ENCODE measurements around the gene IGLON5.

Gene IGLON5

GRCh38 chr19:51311351-51312257, at the start of gene IGLON5:
Gene IGLON5 (plus strand): TSS chr19:51311644. CDS start chr19:51311848, 204 bp downstream.
- FAIRE-seq = no peak

DNA sequence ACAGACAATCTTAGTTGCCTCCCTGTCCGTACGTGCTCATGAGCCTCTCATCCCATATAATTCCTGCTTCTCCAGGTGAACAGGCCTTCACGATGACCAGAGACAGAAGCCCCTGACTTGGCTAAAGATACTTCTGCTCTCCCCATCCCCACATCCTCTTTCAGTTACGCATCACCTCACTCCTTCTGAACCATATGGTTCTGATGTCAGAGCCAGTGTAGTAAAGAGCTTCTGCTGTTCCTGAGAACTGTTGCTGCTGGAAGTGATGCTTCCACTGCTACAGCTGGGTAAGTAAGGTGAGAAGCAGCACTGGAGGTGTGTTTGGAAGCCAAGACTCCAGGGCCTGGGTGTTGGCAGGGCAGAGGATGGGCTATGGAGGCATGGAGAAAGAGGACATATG, 47.6 kb upstream of the IGLON5 start:
- FAIRE-seq = no peak

DNA sequence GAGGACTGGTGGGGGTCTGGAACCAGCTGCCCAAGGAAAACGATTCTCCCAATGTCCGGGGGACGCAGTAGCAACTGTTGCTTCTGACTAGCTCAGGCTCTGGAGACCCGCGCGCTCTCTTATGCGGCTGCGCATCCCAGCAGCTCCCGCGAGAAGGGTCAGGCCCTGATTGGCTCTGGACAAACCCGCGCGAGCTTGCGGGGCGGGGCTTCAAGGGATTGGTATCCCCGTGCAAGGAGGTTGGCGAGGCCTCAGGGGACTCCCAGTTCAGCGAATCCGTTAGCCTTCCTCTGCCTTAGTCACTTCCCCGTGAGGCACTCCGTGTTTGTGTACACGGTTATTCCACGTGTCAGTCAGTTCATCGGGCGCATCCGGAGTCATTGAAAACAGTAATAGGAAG, 40.4 kb upstream of the IGLON5 start:
- no peak for FAIRE-seq

GRCh38 chr19:51272183-51272810, 39.1 kb upstream of the IGLON5 start:
- no peak for FAIRE-seq

GRCh38 chr19:51274049-51274770, 37.2 kb upstream of the IGLON5 start:
- no peak for FAIRE-seq

DNA sequence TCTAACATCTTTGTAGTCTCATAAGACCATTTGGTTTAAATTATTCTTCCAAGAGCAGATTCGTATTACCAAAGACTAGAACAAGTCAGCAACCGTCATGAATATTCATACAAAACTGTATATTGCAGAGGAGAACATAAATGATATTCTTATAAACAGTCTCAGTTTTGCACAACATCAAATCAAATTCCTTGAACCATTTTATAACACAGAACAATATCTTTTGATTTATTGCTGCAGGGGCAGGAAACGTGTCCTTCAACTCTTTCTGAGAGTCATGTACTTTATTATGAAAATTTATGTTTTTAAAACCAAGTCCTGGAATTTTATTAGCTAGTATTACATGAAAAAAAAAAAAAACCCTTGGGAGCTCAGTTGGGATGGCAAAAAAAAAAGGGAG, 34.3 kb upstream of the IGLON5 start:
- FAIRE-seq = no peak

DNA sequence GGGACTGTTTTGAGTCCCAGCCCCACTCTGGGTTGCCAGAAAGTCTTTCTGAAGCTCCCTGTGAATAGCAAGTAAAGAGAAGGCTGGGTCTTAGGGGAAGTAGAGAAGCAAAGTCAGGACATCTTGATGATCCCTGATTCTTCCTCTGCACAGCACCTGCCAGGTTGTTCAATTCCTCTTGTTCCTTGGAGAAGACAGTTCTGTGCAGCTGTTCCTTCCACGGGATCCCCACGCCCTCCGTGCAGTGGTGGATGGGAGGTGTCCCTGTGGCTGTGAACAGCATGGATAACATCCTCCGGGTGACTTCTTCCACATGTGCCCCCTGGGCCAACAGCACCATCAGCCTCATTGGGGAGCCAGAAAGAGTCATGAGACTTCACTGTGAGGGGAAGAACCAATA, 29.1 kb upstream of the IGLON5 start:
- no peak for FAIRE-seq

DNA sequence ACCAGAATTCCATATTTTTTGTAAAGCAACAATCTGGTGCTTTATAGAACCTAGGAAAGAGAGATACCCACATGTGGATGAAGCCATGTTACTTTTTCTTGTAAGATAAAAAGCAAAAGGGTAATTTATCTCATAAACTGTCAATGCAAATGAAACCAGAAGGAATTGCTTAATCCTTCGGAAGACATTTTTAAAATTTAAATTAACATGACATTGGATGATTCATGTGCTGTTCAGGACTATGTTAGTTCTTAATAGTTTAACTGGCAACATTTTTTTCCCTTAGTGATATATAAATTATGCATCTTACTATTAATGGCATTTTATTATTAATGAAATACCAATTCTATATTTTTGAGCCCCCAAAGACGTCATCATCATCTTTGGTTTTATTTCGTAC, 25.8 kb upstream of the IGLON5 start:
- FAIRE-seq = no peak

DNA sequence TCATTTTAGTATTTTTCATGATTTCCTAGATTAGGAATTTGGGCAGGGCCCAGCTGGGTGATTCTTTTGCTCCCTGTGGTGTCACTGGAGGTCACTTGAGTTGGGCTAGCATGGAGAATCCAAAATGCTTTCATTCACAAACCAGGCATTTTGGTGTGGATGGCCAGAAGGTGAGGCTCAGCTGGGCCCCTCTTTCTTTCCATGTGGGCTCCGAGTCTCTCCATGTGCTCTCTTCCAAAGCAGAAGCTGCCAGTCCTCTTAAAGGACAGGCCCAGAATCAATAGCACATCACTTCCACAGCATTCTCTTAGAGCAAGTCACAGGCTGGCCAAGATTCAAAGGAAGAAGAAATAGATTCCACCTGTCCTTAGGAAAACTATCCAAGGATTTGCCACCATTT, 21.8 kb upstream of the IGLON5 start:
- FAIRE-seq = no peak

DNA sequence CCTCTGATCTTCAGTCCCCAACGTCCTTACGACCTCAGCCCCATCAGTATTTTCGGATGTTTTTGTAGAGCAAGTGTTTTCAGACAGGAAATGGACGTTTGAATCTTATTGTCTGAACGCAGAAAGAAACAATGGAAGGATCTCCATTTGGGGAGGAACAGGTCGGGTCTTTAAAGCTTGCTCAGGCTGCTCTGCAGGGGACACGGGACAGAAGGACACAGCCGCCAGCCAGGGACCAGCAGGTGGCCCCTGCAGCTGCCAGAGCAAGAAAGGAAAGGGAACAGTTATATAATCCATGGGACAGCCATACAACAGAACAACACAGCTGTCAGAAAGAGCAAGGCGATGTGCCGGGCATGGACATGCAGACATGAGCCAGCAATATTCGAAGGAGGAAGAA, 18.5 kb upstream of the IGLON5 start:
- FAIRE-seq = no peak

- no peak for FAIRE-seq
Observed at GRCh38 chr19:51293571-51294210, 17.8 kb upstream of the IGLON5 start.

- no peak for FAIRE-seq
Observed at GRCh38 chr19:51294211-51294976, 17.1 kb upstream of the IGLON5 start.

GRCh38 chr19:51294977-51295375, 16.5 kb upstream of the IGLON5 start:
- FAIRE-seq = no peak

DNA sequence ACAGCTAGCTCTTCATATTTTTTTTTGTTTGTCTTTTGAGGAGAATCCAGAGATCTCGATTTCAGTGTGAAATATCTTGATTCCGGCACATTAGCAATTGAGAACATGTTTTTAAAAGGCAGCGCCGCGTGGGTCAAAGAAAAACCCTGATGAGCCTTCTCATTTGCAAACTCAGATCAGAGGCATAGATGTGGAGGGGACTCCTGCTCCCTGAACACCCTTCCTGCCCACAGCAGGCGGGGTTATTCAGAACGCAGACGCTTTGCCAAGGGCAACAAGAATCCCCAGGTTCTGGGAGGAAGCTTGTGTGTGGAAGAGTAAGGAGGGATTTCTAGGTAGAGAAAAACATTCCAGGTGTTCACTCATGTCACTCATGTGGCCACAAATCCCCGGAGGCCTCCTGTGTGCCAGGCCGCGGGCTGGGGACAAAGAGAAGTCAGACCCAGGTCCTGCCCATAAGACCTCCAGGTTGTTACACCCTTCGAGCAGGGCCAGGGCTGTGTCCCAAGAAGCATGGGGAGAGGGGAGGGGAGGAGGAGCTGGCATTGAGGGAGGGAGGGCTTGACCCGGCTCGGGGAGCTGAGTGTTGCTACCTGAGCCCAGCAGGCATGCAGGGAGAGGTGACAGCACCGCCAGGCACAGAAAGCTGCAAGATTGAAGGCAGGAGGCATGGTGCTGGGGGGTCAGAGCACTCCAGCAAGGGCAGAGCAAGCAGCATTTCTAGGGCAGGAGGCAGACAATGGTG, 15.9 kb upstream of the IGLON5 start:
- no peak for FAIRE-seq

DNA sequence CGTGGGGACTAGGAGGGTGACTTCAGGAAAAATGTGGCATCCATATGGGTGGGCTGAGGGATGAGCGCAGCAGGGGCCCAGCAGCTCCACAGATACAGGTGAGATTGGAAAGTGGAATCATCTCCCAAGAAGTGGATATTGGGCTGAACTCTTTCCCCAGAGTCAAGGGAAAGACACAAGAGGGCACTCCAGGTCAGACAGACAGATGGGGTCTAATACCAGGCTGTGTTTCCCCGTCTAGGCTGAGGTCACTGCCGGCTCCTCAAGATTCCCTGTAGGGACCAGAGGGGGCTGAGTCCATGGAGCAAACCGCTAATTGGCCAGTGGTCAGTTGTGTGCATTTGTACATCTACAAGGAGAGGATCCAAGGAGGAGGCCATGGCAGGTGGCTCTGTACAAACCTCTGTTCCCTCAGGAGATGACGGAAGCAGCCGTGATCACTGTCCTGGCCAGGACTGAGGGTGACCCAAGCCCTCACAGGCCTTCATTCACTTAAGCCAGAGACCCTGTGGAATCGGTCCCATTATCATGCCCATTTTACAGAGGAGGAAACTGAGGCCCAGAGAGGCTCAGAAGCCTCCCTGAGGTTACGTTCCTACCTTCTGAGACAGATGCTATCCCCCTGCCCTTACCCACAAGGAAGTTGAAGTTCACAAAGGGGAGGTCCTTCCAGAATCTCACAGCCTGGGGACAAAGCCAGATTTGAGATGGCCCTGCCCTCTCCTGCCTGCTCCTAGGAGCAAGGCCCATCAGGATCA, 14.9 kb upstream of the IGLON5 start:
- FAIRE-seq = no peak

DNA sequence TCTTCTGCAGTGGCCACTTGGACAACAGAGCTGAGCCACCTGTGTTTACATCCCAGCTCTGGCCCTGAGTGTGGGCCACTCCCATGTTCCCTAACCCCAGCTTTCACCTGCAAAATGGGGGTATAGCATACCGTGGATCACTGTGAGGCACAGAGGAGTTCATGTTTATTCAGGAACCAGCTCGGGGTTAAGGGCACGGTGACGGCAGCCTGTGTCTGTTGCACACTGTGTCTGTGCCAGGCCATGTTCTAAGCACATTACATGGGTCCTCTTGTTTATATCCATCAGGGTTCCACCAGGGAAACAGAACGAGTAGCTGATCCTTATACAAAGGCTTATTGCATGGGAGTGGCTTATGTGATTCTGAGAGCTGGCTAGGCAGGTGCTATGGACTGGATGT, 14.0 kb upstream of the IGLON5 start:
- FAIRE-seq = no peak

GRCh38 chr19:51301266-51301665, 10.2 kb upstream of the IGLON5 start:
- FAIRE-seq = no peak

DNA sequence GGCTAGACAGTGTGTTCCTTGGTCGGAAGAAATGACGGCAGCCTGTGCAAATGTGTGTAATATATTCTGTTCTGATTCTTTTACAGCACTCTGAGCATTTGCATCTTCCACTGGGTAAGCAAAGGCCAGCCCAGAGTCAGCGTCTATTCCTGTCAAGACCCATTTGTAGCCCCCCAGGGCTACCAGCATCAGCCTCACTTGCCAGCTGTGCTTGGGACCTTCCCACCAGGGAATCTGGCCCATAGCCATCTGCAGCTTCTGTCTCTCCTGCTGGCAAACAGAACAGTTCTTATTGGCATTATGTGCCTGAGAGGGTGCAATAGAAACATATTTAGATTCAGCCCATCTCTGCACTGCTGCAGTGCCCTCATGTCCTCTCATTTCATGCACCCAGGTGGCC, 6.0 kb upstream of the IGLON5 start:
- FAIRE-seq = no peak

GRCh38 chr19:51316688-51317087, 5.2 kb downstream of the IGLON5 start:
- FAIRE-seq = no peak

DNA sequence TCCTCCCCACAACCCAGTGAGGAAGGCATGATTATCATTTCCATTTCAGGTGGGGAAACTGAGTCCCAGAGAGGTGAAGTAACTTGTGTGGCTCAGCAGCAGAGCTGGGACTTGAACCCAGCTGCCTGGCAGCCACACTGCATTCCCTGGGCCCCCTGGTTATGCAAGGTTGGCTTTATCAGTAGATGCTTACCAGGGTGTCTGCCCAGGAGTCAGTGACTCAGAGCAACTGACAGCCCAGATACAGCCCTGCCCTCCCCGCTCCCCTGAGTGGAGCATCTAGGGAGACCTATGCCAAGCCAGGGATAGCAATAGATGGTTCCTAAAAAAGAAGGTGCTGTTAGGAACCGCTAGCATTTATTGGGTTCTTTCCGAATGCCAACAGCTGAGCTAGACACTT, 5.9 kb downstream of the IGLON5 start:
- no peak for FAIRE-seq

- FAIRE-seq = no peak
Observed at GRCh38 chr19:51317968-51318367, 6.5 kb downstream of the IGLON5 start.
